ENCODE results near the gene SEPTIN12.

GRCh38 chr16:4749700-4750257 lies 38.4 kb downstream of the SEPTIN12 start:
- TF ChIP-seq CTCF (IDR thresholded peaks at IDR 0.05) (no peak), POLR2AphosphoS5 (IDR thresholded peaks at IDR 0.05; ENCODE audit: insufficient read depth in 1 of 2, low read depth in 1 of 2) (no peak), POLR2A (IDR thresholded peaks at IDR 0.05) (no peak)

Data from vagina (tissue), 2 donors.